GM12878 (cell line): ENCODE measurements around the gene CD300LG. TPM values are rescaled to one million over a fixed set of nuclear protein-coding genes. Genes with fewer than 3 reads are reported as not detected.
A peak's percentile ranks its signal among the peaks of the same experiment; 100 is the strongest.

ENCODE experiments used
- PBX3 ChIP-seq: IDR thresholded peaks from 2 replicates; pipeline ENCODE4 v1.6.1; 2011; ENCODE audit warnings: mild to moderate bottlenecking, low read depth, low read length, moderate library complexity; ENCODE audit not compliant: insufficient replicate concordance
- RAD21 ChIP-seq: IDR thresholded peaks from 2 replicates; pipeline ENCODE4 v1.6.1; 2011; ENCODE audit warnings: mild to moderate bottlenecking, low read depth, low read length, moderate library complexity; ENCODE audit not compliant: insufficient read depth
- RB1 ChIP-seq: fragments of 450-650 bp; formaldehyde crosslinking; IDR thresholded peaks from 2 replicates; pipeline ENCODE4 v1.6.1; 2017; ENCODE audit warnings: mild to moderate bottlenecking, borderline replicate concordance
- RBBP5 ChIP-seq: fragments of 200-600 bp; sonication (generic); conservative IDR thresholded peaks from 2 replicates; pipeline ENCODE4 v1.6.1; 2016
- SMAD5 ChIP-seq: IDR thresholded peaks from 2 replicates; pipeline ENCODE4 v1.6.1; 2016; ENCODE audit warnings: antibody characterized with exemption, low read depth
- ZNF687 ChIP-seq: fragments of 450-650 bp; IDR thresholded peaks from 2 replicates; pipeline ENCODE4 v1.6.1; 2017; ENCODE audit warnings: mild to moderate bottlenecking, moderate library complexity
- polyA plus RNA-seq, 11 experiments: library from polyadenylated mRNA; depleted of rRNA in 4 of 11; unstranded in 6 of 11; stranded (reverse) in 5 of 11; fragments of >200 nt; fragmentation: Nextera tagmentation in 4 of 11; fragmentation: Illumina TruSeq in 1 of 11; extraction: Ambion mirVana in 4 of 11; extraction: Trizol in 1 of 11; gene quantifications; 1 replicate in 1 of 11; 2 replicates in 10 of 11; pipeline versions ENCODE4 v1.2.1 to v1.2.3, GENCODE V29; 2011 to 2016; ENCODE audit warnings: inconsistent platforms in 2 of 11, missing spikeins in 2 of 11, low read depth in 1 of 11
- total RNA-seq, 4 experiments: library from RNA; depleted of rRNA in 3 of 4; stranded (reverse); fragments of >200 nt in 3 of 4; fragmentation: Illumina TruSeq in 1 of 4; extraction: Trizol in 1 of 4; gene quantifications; 2 replicates each; pipeline versions ENCODE4 v1.2.1 to v1.2.3, GENCODE V29; 2013 to 2021
- TF ChIP-seq, protein P1 (sequence below): fragments of 450-650 bp; IDR thresholded peaks from 2 replicates; pipeline ENCODE4 v1.6.1; 2016; ENCODE audit warnings: mild to moderate bottlenecking

The CD300LG gene
- total and polyA plus RNA-seq, 10 of the 15 experiments (the other 5 are each of a cell fraction or from before 2014, with no cell fraction given) = not detected

DNA sequence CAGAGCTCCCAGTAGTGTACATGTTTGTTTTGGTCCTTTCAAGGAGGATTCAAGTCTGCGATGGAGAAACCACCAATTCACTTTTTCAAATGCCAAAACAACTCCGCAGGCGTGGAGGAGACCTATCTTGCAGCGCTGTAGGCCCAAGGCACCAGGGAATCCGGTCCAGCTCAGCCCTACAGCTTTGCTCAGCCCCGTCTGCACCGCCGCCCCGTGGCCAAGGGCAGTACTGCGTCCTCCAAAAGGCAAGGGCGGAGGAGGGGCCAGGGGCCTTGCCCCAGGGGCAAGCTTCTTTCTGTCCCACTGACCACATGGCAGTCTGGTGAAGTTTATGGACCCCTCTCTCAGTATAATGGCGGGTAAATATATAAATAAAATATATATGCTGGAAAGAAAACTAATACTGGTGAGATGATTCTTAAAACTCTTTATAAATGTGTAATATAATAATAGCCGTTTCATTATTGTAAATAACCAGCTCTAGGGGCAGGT lies 709 bp upstream of the CD300LG start (continued):
- TF ChIP-seq PBX3 (no peak), RB1 (no peak), ZNF687 (no peak), RAD21 (peak; percentile 67), RBBP5 (no peak), SMAD5 (no peak)
- TF ChIP-seq, protein P1, sequence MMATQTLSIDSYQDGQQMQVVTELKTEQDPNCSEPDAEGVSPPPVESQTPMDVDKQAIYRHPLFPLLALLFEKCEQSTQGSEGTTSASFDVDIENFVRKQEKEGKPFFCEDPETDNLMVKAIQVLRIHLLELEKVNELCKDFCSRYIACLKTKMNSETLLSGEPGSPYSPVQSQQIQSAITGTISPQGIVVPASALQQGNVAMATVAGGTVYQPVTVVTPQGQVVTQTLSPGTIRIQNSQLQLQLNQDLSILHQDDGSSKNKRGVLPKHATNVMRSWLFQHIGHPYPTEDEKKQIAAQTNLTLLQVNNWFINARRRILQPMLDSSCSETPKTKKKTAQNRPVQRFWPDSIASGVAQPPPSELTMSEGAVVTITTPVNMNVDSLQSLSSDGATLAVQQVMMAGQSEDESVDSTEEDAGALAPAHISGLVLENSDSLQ = no peak
